Middle frontal gyrus (tissue), 1 donor: ENCODE measurements around the gene BRD1.

Experiments used
- DNase-seq: peaks from one replicate; pipeline ENCODE4 v3.0.0-alpha.2; 2015; ENCODE audit warnings: low spot score; ENCODE audit errors: extremely low spot score

Gene BRD1

GRCh38 chr22:49827853-49828598 lies at the start of gene BRD1:
BRD1 (minus strand) TSS chr22:49827873; CDS start chr22:49824317, 3,556 bp downstream.
- DNase-seq = peak; percentile 37

GRCh38 chr22:49873228-49873940 lies 45.7 kb upstream of the BRD1 start:
- DNase-seq = no peak

- no peak for DNase-seq
Observed at GRCh38 chr22:49872347-49872746, 44.7 kb upstream of the BRD1 start.

- no peak for DNase-seq
Observed at GRCh38 chr22:49871482-49871881, 43.8 kb upstream of the BRD1 start.

- no peak for DNase-seq
Observed at GRCh38 chr22:49869845-49870712, 42.4 kb upstream of the BRD1 start.

GRCh38 chr22:49869086-49869830 lies 41.6 kb upstream of the BRD1 start:
- DNase-seq = no peak

GRCh38 chr22:49867303-49868265 lies 39.9 kb upstream of the BRD1 start:
- no peak for DNase-seq

GRCh38 chr22:49866646-49867045 lies 39.0 kb upstream of the BRD1 start:
- DNase-seq = no peak

- DNase-seq = no peak
Observed at GRCh38 chr22:49866134-49866533, 38.5 kb upstream of the BRD1 start.

- no peak for DNase-seq
Observed at GRCh38 chr22:49865156-49865555, 37.5 kb upstream of the BRD1 start.

GRCh38 chr22:49863931-49864330 lies 36.3 kb upstream of the BRD1 start:
- no peak for DNase-seq

GRCh38 chr22:49862496-49862776 lies 34.8 kb upstream of the BRD1 start:
- no peak for DNase-seq

- no peak for DNase-seq
Observed at GRCh38 chr22:49861642-49862495, 34.2 kb upstream of the BRD1 start.

GRCh38 chr22:49858827-49859226 lies 31.2 kb upstream of the BRD1 start:
- DNase-seq = no peak

- no peak for DNase-seq
Observed at GRCh38 chr22:49856766-49857618, 29.3 kb upstream of the BRD1 start.

- DNase-seq = no peak
Observed at GRCh38 chr22:49856343-49856742, 28.7 kb upstream of the BRD1 start.

GRCh38 chr22:49855251-49855911 lies 27.7 kb upstream of the BRD1 start:
- DNase-seq = no peak
